ENCODE data around the gene SAP30BP. TPM values are rescaled to one million over a fixed set of nuclear protein-coding genes. Genes with fewer than 3 reads are reported as not detected.

The SAP30BP gene
- total and polyA plus RNA-seq, 2 of the 13 experiments (the other 11 are each of a cell fraction or from before 2014, with no cell fraction given) = 67.7 to 99.4 TPM

- TF ChIP-seq POGZ (CRISPR knock-in tag; IDR thresholded peaks at IDR 0.05) = peak; percentile 43; the same call in 1 of the 2 replicates
- TF ChIP-seq ZSCAN30 (CRISPR knock-in tag; IDR thresholded peaks at IDR 0.05) = no peak
- TF ChIP-seq SALL2 (CRISPR knock-in tag; IDR thresholded peaks at IDR 0.05) = peak; percentile 96; the same call in 1 of the 2 replicates
- TF ChIP-seq ZNF572 (CRISPR knock-in tag; IDR thresholded peaks at IDR 0.05) = no peak
- TF ChIP-seq ZBTB33 (CRISPR knock-in tag; IDR thresholded peaks at IDR 0.05) = peak; percentile 75
- TF ChIP-seq SAFB2 (CRISPR knock-in tag; IDR thresholded peaks at IDR 0.05; ENCODE audit: borderline replicate concordance, low read depth) = peak; percentile 54; the same call in 1 of the 2 replicates
- no peak for TF ChIP-seq HMG20A (CRISPR knock-in tag; IDR thresholded peaks at IDR 0.05; ENCODE audit: borderline replicate concordance)
- peak; percentile 55; the same call in 1 of the 2 replicates for TF ChIP-seq ETV6 (CRISPR knock-in tag; conservative IDR thresholded peaks at IDR 0.05)
- TF ChIP-seq FOXJ3 (CRISPR knock-in tag; IDR thresholded peaks at IDR 0.05; ENCODE audit: borderline replicate concordance) = peak; percentile 49; the same call in 1 of the 2 replicates
- TF ChIP-seq POLR2G (IDR thresholded peaks at IDR 0.05; ENCODE audit: low read depth, low read length) = no peak
- no peak for TF ChIP-seq ZNF30 (CRISPR knock-in tag; IDR thresholded peaks at IDR 0.05)
- no peak for TF ChIP-seq FUBP1 (CRISPR knock-in tag; IDR thresholded peaks at IDR 0.05; ENCODE audit: borderline replicate concordance)
- no peak for TF ChIP-seq ZNF660 (CRISPR knock-in tag; IDR thresholded peaks at IDR 0.05; ENCODE audit: borderline replicate concordance, low read depth)
- no peak for TF ChIP-seq IKZF1 (IDR thresholded peaks at IDR 0.05)
- peak; percentile 40; the same call in 1 of the 2 replicates for TF ChIP-seq ZNF564 (CRISPR knock-in tag; IDR thresholded peaks at IDR 0.05)
- TF ChIP-seq, protein P1, sequence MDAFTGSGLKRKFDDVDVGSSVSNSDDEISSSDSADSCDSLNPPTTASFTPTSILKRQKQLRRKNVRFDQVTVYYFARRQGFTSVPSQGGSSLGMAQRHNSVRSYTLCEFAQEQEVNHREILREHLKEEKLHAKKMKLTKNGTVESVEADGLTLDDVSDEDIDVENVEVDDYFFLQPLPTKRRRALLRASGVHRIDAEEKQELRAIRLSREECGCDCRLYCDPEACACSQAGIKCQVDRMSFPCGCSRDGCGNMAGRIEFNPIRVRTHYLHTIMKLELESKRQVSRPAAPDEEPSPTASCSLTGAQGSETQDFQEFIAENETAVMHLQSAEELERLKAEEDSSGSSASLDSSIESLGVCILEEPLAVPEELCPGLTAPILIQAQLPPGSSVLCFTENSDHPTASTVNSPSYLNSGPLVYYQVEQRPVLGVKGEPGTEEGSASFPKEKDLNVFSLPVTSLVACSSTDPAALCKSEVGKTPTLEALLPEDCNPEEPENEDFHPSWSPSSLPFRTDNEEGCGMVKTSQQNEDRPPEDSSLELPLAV (CRISPR knock-in tag; conservative IDR thresholded peaks at IDR 0.05; ENCODE audit: low read depth) = no peak
- peak; percentile 30; the same call in 1 of the 2 replicates for TF ChIP-seq ZNF550 (CRISPR knock-in tag; IDR thresholded peaks at IDR 0.05; ENCODE audit: borderline replicate concordance)
- TF ChIP-seq, protein P2, sequence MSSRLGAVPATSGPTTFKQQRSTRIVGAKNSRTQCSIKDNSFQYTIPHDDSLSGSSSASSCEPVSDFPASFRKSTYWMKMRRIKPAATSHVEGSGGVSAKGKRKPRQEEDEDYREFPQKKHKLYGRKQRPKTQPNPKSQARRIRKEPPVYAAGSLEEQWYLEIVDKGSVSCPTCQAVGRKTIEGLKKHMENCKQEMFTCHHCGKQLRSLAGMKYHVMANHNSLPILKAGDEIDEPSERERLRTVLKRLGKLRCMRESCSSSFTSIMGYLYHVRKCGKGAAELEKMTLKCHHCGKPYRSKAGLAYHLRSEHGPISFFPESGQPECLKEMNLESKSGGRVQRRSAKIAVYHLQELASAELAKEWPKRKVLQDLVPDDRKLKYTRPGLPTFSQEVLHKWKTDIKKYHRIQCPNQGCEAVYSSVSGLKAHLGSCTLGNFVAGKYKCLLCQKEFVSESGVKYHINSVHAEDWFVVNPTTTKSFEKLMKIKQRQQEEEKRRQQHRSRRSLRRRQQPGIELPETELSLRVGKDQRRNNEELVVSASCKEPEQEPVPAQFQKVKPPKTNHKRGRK (CRISPR knock-in tag; IDR thresholded peaks at IDR 0.05) = no peak
- 0 out of 2 replicates have a peak, but pooled peaks have one; percentile 21 for TF ChIP-seq SOX5 (CRISPR knock-in tag; IDR thresholded peaks at IDR 0.05; ENCODE audit: borderline replicate concordance)
Observed at GRCh38 chr17:75753514-75754377, 86.6 kb downstream of the SAP30BP start (continued).
